ENCODE measurements around the gene ZFP64. TPM values are rescaled to one million over a fixed set of nuclear protein-coding genes. Genes with fewer than 3 reads are reported as not detected.

The ZFP64 gene
- total RNA-seq, 1 donor from 2014 or later, result 12.2 TPM

DNA sequence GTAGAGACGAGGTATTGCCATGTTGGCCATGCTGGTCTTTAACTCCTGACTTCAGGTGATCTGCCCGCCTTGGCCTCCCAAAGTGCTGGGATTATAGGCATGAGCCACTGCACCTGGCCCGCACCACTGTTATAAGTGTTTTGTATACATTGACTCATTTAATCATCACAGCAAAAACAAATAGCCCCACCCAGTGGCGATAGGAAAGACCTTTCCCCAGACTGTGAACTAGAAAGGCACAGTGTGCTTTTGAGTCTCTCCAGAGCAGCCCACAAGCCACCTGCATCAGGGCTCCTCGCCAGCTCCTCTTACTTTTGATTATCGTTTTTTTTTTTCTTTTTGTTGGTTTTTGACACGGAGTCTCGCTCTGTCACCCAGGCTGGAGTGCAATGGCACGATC lies 27.9 kb upstream of the ZFP64 start:
- DNase-seq (ENCODE audit: low spot score), result no peak

DNA sequence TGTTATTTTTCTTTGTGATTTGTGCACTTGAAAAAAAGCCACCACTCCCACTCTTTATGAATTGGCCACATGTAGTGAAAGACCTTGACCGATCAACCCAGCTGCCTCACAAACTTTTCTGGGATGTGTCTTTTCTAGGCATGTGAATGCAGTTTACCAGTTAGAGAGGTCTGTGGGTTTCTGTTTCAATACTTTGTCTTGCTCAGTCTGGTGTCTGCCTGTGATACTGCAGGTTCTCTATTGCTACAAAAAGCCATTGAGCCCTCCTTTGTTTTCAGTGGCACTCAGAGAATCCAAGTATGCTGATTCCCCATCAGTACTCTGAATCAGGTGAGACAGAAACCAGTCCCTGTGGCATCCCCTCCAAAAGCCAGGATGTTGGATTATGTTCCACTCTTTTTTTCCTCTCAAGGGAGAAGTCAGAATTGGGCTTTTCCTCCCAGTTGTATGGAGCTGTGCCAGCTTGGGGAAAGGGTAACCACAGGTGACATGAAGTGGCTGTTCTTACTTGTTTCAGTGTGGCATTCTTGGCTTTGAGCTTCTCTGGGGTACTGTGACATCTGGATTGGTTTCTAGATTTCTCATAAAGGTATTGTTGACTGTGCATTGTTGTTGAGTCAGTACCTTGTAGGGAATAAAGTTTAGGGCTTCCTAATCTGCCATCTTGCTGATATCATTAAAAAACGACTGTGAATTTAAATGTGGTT lies 26.3 kb upstream of the ZFP64 start:
- no peak overlapping the region for H3K4me3 Mint-ChIP-seq
- no peak overlapping the region for H3K27ac Mint-ChIP-seq
- no peak for DNase-seq (ENCODE audit: low spot score)
- peaks cover 12% of the 10 kb centered on the region for H3K9me3 Mint-ChIP-seq
- no peaks in the 10 kb centered on the region for H3K4me1 Mint-ChIP-seq (ENCODE audit: low read depth)
- H3K27me3 Mint-ChIP-seq (ENCODE audit: insufficient read depth), result peaks cover 4% of the 10 kb centered on the region
- intact Hi-C loops (cut with micrococcal nuclease), result no loop called here
- H3K36me3 Mint-ChIP-seq (ENCODE audit: low read depth), result peaks cover 4% of the 10 kb centered on the region

More for the DNA sequence above, 27.9 kb upstream of the ZFP64 start:
- H3K36me3 Mint-ChIP-seq (ENCODE audit: low read depth), result peaks cover 4% of the 10 kb centered on the region
- intact Hi-C loops (cut with micrococcal nuclease), result no loop called here
- H3K27ac Mint-ChIP-seq, result no peak overlapping the region
- H3K27me3 Mint-ChIP-seq (ENCODE audit: insufficient read depth), result peaks cover 2% of the 10 kb centered on the region
- H3K9me3 Mint-ChIP-seq, result peaks cover 12% of the 10 kb centered on the region
- no peak overlapping the region for H3K4me3 Mint-ChIP-seq
- H3K4me1 Mint-ChIP-seq (ENCODE audit: low read depth), result no peaks in the 10 kb centered on the region

DNA sequence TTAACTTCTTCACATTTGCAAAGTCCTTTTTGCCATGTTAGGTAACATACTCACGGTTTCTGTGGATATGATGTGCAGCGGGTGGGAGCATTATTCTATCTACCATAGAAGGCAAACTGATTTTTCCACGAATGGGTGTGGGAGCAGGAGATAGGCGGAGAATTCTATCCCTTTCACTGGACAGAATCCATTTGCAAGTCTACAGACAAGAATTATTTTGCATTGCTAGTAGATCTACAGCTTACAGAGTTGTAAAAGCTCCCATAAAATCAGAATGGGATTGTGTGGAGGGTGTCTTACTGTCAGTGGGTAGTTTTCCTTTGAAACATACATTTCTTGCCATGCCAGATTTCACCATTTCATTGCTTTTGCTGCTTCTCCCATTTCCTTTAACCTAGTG lies 22.4 kb upstream of the ZFP64 start:
- Mint-ChIP-seq H3K9me3 (peaks cover 4% of the 10 kb centered on the region), H3K4me1 (ENCODE audit: low read depth) (no peaks in the 10 kb centered on the region), H3K27me3 (ENCODE audit: insufficient read depth) (peaks cover 5% of the 10 kb centered on the region), H3K4me3 (no peak overlapping the region), H3K27ac (no peak overlapping the region), H3K36me3 (ENCODE audit: low read depth) (no peaks in the 10 kb centered on the region)
- no peak for DNase-seq (ENCODE audit: low spot score)
- intact Hi-C loops (cut with micrococcal nuclease), result no loop called here

DNA sequence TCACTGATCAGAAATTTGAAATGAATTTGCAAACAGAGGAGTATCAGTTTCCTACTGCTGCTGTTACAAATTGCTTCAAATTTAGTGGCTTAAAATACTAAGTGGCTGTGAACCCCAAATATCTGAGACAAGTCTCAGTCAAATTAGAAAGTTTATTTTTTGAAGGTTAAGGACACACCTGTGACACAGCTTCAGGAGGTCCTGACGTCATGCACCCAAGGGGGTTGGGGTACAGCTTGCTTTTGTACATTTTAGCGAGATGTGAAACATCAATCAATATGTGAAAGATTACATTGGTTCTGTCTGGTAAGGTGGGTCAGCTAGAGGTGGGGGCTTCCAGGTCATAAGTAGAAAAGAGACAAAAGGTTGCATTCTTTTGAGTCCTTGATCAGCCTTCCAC lies 21.4 kb upstream of the ZFP64 start:
- Mint-ChIP-seq H3K27me3 (ENCODE audit: insufficient read depth) (peaks cover 6% of the 10 kb centered on the region), H3K36me3 (ENCODE audit: low read depth) (no peaks in the 10 kb centered on the region)

DNA sequence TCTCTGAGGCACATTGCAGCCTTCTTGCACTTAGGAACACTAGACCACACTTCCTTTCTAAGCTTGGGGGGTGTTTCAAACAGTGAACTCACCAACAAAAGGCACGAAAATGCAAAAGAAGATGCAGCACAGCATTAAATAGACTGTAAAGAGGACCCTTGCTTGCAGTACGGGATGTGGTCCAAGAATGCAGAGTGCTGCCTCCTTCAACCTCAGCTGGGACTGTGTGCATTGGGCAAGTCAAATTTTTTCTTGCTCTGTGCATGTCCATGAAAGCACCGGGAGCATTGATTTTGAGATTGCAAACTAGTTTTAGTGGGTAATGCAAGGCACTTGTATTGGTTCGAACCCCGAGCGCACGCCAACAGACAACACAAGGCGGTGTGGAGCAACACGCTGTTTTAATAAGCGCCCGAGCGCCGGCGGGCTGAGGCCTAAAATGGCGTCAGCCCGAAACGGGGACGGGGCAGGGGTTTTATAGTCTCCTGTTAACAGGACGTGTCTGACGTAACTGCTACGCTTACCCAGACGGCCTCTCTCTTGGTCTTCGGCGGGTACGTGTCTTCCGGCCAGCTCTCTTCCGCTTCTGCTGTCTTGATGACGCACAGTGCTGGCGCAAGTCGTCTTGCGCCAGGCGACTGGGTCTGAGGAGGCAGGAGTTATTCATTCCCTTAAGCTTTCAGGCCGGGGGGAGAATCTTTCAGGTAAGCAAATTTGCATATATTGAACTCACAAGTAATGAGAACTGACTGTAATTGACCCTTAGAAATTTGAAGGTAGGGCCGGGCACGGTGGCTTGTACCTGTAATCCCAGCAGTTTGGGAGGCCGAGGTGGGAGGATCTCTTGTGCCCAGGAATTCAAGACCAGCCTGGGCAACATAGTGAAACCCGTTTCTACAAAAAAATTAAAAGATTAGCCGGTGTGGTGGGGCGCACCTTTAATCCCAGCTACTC lies 18.7 kb upstream of the ZFP64 start:
- H3K4me3 Mint-ChIP-seq, result no peak overlapping the region

More for the DNA sequence above, 21.4 kb upstream of the ZFP64 start:
- no peak overlapping the region for H3K4me3 Mint-ChIP-seq
- intact Hi-C loops (cut with micrococcal nuclease), result no loop called here
- no peaks in the 10 kb centered on the region for H3K4me1 Mint-ChIP-seq (ENCODE audit: low read depth)
- DNase-seq (ENCODE audit: low spot score), result no peak
- H3K9me3 Mint-ChIP-seq, result peaks cover 4% of the 10 kb centered on the region
- H3K27ac Mint-ChIP-seq, result no peak overlapping the region

DNA sequence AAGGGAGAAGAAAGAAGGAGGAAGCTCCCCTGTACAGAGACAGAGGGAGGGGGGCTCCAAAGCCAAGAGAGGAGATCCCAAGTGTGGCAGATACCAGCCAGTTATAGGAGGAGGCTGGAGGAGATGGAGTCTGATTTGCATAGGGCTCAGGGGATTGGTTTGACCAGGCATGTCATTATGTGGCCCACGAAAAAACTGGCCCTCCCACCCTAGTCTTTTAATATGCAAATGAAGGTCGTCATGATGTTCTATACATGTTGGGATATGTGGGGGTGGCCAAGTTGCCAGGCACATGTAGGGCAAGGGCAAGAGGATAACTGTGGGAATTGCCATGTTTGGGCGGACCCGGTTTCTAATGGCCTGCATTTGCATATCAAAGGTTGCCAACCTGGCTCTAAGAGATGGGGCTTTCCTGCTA lies 17.6 kb upstream of the ZFP64 start:
- no peak overlapping the region for H3K4me3 Mint-ChIP-seq
- H3K9me3 Mint-ChIP-seq, result peaks cover 4% of the 10 kb centered on the region
- H3K27ac Mint-ChIP-seq, result no peak overlapping the region
- DNase-seq (ENCODE audit: low spot score), result no peak
- intact Hi-C loops (cut with micrococcal nuclease), result no loop called here
- H3K4me1 Mint-ChIP-seq (ENCODE audit: low read depth), result no peaks in the 10 kb centered on the region
- H3K27me3 Mint-ChIP-seq (ENCODE audit: insufficient read depth), result peaks cover 6% of the 10 kb centered on the region
- no peaks in the 10 kb centered on the region for H3K36me3 Mint-ChIP-seq (ENCODE audit: low read depth)

More for the DNA sequence above, 18.7 kb upstream of the ZFP64 start:
- H3K4me1 Mint-ChIP-seq (ENCODE audit: low read depth), result no peaks in the 10 kb centered on the region
- intact Hi-C loops (cut with micrococcal nuclease), result no loop called here
- peaks cover 4% of the 10 kb centered on the region for H3K9me3 Mint-ChIP-seq
- no peak for DNase-seq (ENCODE audit: low spot score)
- peaks cover 6% of the 10 kb centered on the region for H3K27me3 Mint-ChIP-seq (ENCODE audit: insufficient read depth)
- no peaks in the 10 kb centered on the region for H3K36me3 Mint-ChIP-seq (ENCODE audit: low read depth)
- no peak overlapping the region for H3K27ac Mint-ChIP-seq

DNA sequence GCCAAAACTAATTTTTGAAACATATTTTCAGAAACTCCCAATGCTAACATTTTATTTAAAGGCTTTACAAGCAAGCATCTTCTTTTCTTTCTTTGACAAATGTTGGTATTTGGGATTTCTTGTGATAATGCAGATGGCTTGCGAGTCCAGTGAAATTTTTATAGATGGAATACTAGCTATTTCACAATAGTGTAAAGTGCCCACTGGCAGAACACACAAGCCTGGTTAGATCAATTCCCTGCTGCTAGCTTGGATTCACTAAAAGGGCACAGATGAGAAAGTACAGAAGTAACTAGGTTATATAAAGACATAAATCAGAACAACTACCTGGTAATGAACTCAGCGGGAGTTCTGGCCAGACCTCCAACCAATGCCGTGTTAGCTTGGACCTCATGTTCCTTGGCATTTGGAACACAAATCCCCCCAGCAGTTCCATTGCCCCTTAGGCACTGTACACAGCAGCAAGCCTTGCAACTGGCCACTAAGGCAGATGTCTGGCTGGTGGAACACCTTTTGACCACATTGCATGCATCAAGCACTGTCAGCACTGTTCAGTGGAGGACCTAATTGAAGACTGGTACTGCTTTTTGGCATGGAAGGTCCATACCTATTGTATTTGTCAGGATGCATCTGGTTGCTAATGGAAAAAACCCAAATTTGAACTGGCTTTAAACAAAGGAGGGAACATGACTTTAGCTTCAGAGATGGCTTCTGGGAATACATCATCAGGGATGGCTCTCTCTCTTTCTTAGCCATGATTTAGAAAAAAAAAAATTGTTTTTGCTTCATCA lies 15.6 kb upstream of the ZFP64 start:
- Mint-ChIP-seq H3K4me1 (ENCODE audit: low read depth) (no peaks in the 10 kb centered on the region), H3K9me3 (peaks cover 4% of the 10 kb centered on the region), H3K27ac (no peak overlapping the region), H3K4me3 (no peak overlapping the region), H3K36me3 (ENCODE audit: low read depth) (no peaks in the 10 kb centered on the region), H3K27me3 (ENCODE audit: insufficient read depth) (peaks cover 1% of the 10 kb centered on the region)
- intact Hi-C loops (cut with micrococcal nuclease), result no loop called here
- DNase-seq (ENCODE audit: low spot score), result no peak

DNA sequence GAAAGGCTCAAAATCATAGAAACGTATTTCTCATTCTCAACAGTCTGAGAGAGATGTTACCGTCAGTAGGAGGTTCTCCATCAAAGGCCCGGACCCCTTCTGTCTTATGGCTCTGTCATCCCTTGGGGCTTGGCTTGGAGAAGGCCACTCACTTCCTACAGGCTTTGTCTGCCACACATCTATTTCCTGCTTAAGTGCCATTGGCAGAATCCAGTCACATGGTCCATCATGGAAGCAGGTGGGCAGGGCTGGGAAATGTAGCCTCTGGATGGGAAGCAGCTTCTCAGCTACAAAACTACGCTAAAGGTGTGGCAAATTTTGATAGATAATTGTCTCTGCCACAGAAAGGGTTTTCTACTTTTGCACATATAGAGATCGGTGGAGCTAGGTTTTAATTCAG lies 12.6 kb upstream of the ZFP64 start:
- DNase-seq (ENCODE audit: low spot score), result no peak
- Mint-ChIP-seq H3K36me3 (ENCODE audit: low read depth) (no peaks in the 10 kb centered on the region), H3K9me3 (no peaks in the 10 kb centered on the region), H3K27ac (no peak overlapping the region), H3K27me3 (ENCODE audit: insufficient read depth) (peaks cover 1% of the 10 kb centered on the region), H3K4me3 (no peak overlapping the region), H3K4me1 (ENCODE audit: low read depth) (no peaks in the 10 kb centered on the region)
- intact Hi-C loops (cut with micrococcal nuclease), result no loop called here

DNA sequence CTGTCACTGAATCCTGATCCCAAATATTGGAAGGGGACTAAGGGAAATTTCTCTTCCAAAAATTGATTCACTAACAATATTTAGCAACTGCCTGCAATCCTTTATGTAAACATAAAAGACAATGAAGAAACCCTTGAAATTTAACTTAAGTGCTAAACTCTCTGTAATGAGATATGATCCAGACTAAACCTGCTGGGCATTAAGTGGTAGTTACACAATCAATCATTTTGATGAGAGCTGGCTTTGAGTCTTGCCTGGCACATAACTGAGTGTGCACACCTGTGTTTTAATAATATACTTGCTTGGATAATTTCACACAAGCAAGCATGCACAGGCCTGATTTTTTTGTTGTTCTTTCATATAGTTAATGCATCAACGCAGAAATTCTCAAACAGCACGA lies 9.8 kb upstream of the ZFP64 start:
- Mint-ChIP-seq H3K9me3 (no peaks in the 10 kb centered on the region), H3K27me3 (ENCODE audit: insufficient read depth) (peaks cover 2% of the 10 kb centered on the region), H3K36me3 (ENCODE audit: low read depth) (no peaks in the 10 kb centered on the region), H3K4me1 (ENCODE audit: low read depth) (no peaks in the 10 kb centered on the region), H3K4me3 (no peak overlapping the region), H3K27ac (no peak overlapping the region)
- no peak for DNase-seq (ENCODE audit: low spot score)
- intact Hi-C loops (cut with micrococcal nuclease), result no loop called here

DNA sequence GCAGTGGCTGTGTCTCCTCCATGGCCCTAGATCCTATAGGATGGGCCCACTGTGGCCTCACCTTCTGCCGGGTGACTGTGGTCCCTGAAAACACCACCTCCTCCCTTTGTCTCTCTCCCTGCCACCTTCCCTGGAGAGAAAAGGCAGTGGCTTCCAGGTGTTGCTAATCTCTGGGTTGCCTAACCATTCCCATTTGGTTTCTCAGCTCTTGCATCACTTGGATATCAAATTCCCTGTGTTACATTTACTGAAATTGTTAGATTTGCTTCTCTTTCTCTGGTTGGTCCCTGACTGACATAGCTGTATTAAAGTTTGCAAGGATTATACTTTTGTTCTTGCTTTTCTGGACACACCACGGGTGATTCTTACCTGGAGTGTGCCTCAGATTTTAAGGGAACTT lies 9.3 kb upstream of the ZFP64 start:
- no peak overlapping the region for H3K4me3 Mint-ChIP-seq
- peaks cover 2% of the 10 kb centered on the region for H3K27me3 Mint-ChIP-seq (ENCODE audit: insufficient read depth)
- no peak for DNase-seq (ENCODE audit: low spot score)
- no peaks in the 10 kb centered on the region for H3K9me3 Mint-ChIP-seq
- no peaks in the 10 kb centered on the region for H3K4me1 Mint-ChIP-seq (ENCODE audit: low read depth)
- intact Hi-C loops (cut with micrococcal nuclease), result no loop called here
- no peaks in the 10 kb centered on the region for H3K36me3 Mint-ChIP-seq (ENCODE audit: low read depth)
- H3K27ac Mint-ChIP-seq, result no peak overlapping the region

DNA sequence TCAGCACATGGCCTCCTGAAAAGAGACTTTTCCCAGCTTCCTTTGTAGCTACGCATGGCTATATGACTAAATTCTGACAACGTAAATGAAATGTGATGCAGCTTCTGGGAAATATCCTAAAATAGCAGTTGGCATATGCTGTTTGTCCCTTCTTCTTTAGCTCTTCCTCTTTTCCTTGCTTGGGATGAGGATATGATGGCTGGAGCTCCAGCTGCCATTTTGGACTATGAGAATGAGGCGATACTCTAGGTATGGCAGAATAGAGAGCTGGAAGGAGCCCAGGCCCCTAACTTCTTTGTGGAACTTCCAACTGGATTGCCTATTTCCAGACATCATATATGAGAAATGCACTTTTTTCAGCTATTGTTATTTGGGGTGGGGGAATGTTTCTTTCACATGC lies 5.3 kb upstream of the ZFP64 start:
- no peaks in the 10 kb centered on the region for H3K36me3 Mint-ChIP-seq (ENCODE audit: low read depth)
- no peaks in the 10 kb centered on the region for H3K9me3 Mint-ChIP-seq
- peaks cover 9% of the 10 kb centered on the region for H3K4me1 Mint-ChIP-seq (ENCODE audit: low read depth)
- DNase-seq (ENCODE audit: low spot score), result no peak
- no peak overlapping the region for H3K27ac Mint-ChIP-seq
- peaks cover 2% of the 10 kb centered on the region for H3K27me3 Mint-ChIP-seq (ENCODE audit: insufficient read depth)
- H3K4me3 Mint-ChIP-seq, result no peak overlapping the region
- intact Hi-C loops (cut with micrococcal nuclease), result no loop called here

DNA sequence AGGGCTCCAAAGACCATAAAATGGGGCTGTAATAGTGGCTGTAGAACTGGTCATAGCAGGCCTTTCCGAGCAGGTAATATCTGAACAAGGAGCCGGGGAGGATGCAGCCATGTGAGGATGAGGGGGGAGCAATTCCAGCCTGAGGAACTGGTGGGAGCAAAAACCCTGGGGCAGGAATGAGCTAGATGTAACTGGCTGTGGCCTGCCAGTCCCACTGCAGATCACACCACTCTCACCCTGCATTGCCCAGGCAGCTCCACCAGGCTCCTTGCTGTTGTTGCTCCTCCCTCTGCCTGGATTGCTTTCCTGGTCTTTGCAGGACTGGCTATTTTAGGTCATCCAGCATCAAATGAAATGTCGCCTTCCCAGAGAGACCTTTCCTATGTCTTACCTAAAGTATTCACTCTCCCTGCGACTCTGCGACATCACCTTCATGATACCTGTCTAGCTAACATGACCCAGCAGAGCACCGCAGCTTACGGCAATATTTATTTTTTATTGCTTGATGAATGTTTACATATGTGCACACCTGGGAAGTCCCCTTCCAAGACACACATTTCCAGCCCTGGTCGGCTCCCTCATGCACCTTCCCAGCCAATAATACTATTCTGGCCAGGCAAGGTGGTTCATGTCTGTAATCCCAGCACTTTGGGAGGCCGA lies 2.4 kb upstream of the ZFP64 start:
- intact Hi-C loops (cut with micrococcal nuclease), result loop anchor here (5.0 kb wide), 1 partner anchor 67 kb away; no protein-coding TSS in a partner anchor
- Mint-ChIP-seq H3K4me1 (ENCODE audit: low read depth) (peaks cover 23% of the 10 kb centered on the region), H3K27ac (no peak overlapping the region), H3K9me3 (no peaks in the 10 kb centered on the region), H3K27me3 (ENCODE audit: insufficient read depth) (peaks cover 2% of the 10 kb centered on the region), H3K36me3 (ENCODE audit: low read depth) (no peaks in the 10 kb centered on the region), H3K4me3 (no peak overlapping the region)
- no peak for DNase-seq (ENCODE audit: low spot score)
